Hypothalamus (tissue), 51 donors: ENCODE results near the gene NYAP1.
"Not testable (repeated sequence)": the region's sequence is repeated elsewhere in the genome, so short reads cannot be mapped to it uniquely, and the experiment has no call there.

Experiments
- DNase-seq, 51 donors: peaks; one replicate each; lab custom pipeline; 2025; lab: John Stamatoyannopoulos, UW

The NYAP1 gene

DNA sequence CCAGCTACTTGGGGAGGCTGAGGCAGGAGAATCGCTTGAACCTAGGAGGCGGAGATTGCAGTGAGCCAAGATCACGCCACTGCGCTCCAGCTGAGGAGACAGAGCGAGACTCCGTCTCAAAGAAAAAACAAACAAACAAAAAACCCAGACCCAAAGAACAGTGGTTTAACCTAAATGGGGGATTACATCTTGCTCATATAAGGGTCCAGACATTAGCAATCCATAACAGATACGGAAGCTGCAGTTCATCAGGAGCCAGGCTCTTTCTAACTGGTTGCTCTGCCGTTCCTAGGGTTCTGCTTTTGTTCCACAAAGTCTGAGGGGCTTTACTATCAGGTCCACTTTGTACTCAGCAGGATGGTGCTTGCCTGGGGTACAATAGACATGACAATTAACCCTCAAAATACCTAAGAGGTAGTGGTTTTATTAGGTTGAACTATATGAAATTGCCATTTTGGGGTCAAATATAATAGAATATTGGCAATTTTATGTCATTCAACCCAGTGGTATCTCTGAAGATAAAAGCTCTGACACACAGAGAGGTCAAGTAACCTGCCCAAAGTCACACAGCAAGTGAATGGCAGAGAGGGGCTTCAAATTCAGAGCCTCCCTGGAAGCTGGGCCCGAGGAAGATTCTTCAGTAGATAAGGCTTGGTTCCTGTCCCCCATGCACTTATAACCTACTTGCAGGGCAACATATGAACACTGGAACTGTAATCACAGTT lies 21.3 kb downstream of the NYAP1 start:
- no peak for DNase-seq

- DNase-seq = no peak
Observed at GRCh38 chr7:100506356-100506923, 22.7 kb downstream of the NYAP1 start.

GRCh38 chr7:100509231-100509630 lies 25.5 kb downstream of the NYAP1 start:
- peak in 1 of 51 donors; percentile 44 for DNase-seq

- DNase-seq = no peak
Observed at GRCh38 chr7:100510437-100511239, 26.9 kb downstream of the NYAP1 start.

GRCh38 chr7:100513212-100513810 lies 29.6 kb downstream of the NYAP1 start:
- DNase-seq = no peak

DNA sequence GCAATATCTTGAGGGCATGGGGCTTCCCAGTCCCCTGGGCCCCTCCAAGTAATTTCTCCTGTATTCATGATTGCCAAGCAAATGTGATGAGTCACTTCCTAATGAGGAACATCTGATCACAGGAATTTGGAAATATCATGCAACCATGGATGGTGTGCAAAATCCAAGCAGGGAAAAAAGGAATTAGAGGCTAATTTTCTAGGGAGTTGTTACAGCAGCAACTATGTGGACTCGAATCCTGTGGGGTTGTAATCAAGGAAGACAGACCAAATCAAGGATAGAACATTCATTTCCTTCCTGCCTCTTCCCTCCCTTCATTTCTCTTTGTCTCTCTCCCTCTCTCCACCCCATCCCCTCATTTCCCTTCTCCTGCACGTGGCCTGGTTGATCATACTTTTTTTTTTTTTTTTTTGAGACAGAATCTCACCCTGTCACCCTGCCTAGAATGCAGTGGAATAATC lies 31.4 kb downstream of the NYAP1 start:
- no peak for DNase-seq

DNA sequence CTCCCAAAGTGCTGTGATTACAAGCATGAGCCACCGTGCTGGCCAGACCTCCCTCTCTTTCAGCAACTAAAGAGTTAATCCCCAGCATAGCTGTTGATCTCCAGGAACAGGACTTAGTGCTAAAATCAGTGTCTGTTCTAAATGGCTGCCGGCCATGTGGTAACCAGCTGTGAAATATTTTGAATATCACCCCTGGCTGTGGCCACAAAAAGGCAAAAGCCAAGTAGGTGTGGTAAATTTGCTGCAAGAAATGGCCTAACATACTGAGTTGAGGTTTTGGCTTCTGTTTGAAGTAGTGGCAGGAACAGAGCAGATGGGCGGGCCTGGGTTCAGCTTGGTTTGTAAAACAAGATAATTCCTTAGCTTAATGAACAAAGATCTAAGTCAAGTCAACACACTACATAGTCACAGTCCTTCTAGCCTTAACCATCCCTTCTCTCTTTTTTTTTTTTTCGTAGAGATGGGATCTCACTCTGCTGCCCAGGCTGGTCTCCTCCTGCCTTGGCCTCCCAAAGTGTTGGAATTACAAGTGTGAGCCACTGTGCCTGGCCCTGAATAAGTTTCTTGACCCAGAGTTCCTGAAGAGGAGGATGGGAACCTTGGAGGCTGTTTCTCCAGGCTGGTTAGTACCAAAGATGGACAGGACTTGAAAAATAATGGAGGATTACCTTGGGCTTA lies 32.5 kb downstream of the NYAP1 start:
- no peak for DNase-seq

DNA sequence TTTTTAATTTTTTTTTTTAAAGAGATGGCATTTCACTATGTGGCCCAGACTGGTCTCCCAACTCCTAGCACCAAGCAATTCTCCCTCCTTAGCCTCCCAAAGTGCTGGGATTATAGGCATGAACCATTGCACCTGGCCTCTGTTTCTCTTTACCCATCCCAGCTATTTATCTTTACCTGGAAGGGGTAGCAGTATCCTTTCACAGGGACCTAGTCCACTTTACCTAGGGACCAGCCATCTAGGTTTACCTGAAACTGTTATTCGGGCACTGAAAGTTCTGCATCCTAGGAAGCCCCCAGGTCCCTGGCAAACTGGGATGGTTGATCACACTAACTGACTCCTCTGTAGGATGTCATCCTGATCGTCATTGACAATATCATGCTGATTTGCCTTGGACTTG lies 33.6 kb downstream of the NYAP1 start:
- DNase-seq = no peak

DNA sequence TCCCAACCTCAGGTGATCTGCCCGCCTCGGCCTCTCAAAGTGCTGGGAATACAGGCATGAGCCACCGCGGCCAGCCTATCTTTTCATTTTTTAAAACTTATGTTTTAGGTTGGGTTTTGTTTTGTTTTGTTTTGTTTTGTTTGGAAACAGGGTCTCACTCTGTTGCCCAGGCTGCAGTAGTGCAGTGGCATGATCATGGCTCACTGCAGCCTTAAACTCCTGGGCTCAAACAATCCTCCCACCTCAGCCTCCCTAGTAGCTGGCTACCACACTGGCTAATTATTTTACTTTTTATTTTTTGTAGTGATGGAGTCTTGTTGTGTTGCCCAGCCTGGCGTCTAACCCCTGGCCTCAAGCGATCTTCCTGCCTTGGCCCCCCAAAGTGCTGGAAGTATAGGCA lies 35.9 kb downstream of the NYAP1 start:
- no peak for DNase-seq

GRCh38 chr7:100520138-100520537 lies 36.4 kb downstream of the NYAP1 start:
- no peak for DNase-seq

DNA sequence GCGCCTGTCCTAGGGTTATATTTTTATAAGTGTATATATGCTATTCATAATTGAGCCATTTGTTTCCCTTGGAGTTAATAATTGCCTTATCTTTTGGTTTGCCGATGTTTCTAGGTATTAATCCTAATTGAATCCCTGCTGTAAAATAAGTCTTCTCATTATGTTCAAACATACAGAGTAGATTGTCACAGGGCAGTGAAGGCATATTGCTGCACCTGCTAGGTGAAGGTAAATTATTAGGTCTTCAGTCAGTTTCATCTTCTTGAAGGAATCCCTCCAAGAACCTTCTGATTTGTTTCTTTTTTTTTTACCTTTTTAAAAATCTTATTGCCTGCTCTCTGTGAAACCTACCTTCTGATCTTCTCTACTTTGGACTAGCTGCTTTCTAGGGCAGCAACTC lies 37.3 kb downstream of the NYAP1 start:
- no peak for DNase-seq

DNA sequence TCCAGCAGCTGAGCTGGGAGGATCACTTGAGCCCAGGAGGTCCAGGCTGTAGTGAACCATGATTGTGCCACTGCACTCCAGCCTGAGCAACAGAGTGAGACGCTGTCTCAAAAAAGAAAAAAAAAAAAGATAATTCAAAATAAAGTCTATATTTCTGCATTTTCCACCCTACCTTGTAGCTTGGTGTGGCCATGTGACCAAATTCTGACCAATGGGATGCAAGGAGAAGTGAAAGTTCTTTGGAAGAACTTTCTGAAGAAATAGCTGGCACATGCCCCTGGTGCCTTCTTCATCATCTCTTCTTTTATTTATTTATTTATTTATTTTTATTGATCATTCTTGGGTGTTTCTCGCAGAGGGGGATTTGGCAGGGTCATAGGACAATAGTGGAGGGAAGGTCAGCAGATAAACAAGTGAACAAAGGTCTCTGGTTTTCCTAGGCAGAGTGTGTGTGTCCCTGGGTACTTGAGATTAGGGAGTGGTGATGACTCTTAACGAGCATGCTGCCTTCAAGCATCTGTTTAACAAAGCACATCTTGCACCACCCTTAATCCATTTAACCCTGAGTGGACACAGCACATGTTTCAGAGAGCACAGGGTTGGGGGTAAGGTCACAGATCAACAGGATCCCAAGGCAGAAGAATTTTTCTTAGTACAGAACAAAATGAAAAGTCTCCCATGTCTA lies 38.3 kb downstream of the NYAP1 start:
- DNase-seq = not testable (repeated sequence)

DNA sequence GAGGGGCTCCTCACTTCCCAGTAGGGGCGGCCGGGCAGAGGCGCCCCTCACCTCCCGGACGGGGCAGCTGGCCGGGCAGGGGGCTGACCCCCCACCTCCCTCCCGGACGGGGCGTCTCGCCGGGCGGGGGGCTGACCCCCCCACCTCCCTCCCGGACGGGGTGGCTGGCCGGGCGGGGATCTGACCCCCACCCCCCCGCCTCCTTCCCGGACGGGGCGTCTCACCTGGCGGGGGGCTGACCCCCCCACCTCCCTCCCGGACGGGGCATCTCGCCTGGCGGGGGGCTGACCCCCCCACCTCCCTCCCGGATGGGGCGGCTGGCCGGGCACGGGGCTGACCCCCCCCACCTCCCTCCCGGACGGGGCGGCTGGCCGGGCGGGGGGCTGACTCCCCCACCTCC lies 39.5 kb downstream of the NYAP1 start:
- DNase-seq = not testable (repeated sequence)

- not testable (repeated sequence) for DNase-seq
Observed at GRCh38 chr7:100528108-100528866, 44.6 kb downstream of the NYAP1 start.

DNA sequence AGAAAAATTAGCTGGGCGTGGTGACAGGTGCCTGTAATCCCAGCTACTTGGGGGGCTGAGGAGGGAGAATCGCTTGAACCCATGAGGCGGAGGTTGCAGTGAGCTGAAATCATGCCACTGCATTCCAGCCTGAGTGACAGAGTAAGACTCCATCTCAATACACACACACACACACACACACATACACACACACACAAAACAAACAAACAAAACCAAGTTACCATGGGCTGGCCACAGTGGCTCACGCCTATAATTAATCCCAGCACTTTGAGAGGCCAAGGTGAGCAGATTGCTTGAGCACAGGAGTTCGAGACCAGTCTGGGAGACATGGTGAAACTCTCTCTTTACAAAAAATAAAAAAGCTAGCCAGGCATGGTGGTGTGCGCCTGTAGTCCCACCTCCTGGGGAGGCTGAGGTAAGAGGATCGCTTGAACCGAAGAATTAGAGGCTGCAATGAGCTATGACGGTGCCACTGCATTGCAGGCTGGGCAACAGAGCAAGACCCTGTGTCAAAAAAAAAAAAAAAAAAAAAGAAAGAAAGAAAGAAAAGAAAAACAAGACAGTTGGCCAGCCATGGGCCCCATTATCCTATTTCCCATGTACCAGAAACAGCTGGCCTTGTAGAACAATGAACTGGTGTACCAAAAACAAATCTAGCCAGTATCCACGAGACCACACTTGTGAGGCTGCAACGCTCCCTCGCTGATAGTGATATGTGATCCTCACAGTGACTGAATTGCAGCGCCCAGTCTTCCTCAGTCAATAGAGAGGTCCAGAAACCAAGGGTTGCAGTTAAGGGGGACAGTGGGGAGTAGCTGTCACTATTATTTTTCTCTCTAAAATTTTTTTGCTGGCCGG lies 48.7 kb downstream of the NYAP1 start:
- DNase-seq = no peak

DNA sequence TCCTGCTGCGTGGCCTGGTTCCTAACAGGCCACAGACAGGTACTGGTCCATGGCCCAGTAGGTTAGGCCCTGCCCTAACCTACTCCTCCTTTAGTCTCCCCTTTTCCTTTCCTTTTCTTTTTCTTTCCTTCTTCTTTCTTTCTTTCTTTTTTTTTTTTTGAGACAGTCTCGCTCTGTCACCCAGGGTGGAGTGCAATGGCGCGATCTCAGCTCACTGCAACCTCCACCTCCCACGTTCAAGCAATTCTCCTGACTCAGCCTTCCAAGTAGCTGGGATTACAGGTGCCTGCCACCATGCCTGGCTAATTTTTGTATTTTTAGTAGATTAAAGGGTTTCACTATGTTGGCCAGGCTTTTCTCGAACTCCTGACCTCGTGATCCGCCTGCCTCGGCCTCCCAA lies 52.3 kb downstream of the NYAP1 start:
- DNase-seq = not testable (repeated sequence)

DNA sequence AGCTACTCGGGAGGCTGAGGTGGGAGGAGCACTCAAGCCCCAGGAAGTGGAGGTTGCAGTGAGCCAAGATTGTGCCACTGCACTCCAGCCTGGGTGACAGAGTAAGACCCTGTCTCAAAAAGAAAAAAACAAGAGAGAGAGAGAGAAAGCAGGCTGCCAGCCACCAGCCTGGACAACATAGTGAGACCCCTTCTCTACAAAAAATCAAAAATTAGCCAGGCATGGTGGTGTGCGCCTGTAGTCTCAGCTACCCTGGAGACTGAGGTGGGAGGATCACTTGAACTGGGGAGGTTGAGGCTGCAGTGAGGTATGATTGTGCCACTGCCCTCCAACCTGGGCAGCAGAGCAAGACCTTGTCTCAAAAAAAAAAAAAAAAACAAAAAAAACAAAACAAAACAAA lies 53.0 kb downstream of the NYAP1 start:
- DNase-seq = not testable (repeated sequence)

DNA sequence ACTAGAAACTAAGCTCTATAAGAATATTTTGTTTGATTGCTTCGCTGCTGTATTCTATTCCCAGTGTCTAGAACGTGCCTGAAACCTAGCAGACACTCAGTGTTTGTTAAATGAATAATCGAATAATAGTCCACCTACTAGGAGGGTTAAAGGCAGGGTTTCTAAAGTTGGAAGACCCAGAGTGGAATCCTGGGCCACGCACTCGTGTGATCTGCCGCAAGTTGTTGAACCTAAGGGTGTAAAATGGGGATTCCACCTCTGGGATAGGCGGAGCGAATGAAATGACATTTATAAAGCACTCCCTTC lies 54.6 kb downstream of the NYAP1 start:
- DNase-seq = no peak
